ENCODE data around the gene ZBTB40.

Gene ZBTB40

DNA sequence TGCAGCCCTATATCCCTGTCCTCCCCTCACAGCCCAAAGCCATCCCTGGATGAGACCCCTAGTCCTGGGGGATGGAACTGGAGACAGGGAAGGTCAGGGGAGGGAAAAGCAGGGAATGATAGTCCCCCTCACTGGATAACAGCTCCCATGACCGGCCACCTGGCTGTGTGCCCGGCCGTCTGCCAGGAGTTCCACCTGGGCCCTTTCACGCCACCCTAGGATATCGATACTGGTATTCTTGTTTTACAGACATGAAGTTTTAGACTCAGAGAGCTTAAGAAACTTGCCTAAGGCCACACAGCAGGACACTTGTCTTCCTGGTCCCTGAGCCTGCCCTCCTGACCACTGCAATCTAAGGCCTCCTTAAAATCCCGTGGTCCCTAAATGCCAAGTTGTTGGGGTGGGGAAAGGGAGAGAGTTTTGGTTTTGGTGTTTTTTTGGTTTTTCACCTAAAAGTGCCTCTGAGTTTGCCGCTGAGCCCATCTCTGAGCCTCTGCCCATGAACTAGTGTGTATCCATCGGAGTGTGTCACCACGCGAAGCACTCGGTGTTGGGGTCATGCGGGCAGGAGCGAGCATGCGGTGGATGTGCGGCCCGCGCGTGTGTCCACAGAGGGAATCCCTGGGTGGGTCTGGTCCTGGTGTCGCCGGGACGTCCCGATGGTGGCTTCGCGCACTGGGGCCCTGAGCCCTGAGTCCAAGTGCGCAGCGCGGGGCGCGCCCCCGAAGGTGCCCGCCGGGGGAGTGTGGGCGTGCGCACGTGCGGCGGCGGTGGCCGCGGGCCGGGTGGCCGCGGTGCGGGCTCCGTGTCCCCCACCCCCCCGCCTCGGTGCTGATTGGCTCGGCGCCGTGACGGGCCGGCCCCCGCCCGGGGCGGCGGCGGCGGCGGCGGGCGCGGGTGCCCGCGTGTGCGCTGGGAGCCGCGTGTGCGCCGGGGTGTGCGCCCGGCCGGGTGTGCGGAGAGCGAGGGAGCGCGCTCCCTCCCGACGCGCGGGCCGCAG is 111.2 kb downstream of the ZBTB40 start, which contains the start of gene EPHA8:
TSS of gene EPHA8 (plus strand) at position 906 of the 1,000 bp plus-strand sequence. CDS start 147 bp downstream, outside the sequence.
- DNase-seq (ENCODE audit: low spot score): no peak

DNA sequence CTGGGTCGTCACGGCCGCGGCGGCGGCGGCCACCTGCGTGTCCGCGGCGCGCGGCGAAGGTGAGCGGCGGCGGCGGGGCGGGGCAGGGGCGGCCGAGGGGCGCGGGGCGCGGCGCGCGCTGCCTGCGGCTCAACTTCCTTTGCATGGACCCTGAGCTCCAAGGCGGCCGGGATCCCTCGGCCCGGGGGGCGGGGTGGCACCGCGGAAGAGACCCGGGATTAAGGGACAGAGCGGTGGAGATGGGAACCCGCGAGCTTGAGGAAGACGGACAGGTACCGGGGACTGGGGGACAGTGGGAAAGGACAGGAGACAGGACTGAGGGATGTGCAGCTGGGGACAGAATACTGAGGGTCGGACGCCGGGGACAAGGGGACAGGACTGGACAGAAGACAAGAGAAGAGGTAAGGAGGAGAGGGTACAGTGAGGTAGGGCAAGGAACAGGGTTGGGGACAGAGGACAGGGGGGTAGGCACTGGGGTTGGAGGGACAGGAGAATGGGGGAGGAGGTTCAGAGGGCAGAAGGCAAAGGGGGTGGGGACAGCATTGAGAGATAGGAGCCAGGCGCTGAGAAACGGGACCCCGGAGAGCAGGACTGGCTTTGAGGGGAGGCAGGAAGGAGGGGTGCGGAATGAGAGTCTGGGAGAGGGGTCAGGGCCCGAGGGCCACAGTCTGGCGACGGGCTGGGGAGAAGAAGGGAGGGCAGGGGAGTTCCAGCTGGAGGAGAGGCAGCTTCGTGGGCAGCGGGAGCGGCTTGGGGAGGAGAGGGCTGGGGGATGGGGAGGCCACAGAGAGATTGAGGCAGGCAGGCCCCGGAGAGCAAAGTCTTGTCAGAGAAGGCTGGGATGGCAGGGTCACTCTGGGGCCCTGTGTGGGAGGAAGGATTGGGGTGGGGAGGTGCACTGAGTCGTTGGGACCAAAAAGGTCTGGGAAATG is 112.3 kb downstream of the ZBTB40 start:
- DNase-seq (ENCODE audit: low spot score): no peak

DNA sequence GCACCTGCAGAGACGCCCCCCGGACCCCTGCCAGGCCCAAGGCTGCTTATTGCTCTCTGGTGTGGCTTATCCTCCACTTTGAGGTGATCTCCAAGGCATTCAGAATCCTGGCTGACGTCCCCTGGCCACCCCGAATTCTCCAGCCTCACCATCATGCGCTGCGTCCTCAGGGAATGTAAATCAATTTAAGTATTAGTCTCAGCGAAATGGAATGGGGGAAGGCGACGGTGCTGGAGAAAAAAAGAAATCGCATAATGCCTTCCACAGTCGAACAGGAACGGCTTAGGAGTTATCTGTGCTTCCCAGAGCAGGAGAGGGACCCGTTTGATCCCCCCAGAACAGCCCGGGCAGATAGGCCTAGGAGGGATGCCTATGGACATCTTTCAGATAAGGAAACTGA is 114.5 kb downstream of the ZBTB40 start:
- DNase-seq (ENCODE audit: low spot score): no peak

DNA sequence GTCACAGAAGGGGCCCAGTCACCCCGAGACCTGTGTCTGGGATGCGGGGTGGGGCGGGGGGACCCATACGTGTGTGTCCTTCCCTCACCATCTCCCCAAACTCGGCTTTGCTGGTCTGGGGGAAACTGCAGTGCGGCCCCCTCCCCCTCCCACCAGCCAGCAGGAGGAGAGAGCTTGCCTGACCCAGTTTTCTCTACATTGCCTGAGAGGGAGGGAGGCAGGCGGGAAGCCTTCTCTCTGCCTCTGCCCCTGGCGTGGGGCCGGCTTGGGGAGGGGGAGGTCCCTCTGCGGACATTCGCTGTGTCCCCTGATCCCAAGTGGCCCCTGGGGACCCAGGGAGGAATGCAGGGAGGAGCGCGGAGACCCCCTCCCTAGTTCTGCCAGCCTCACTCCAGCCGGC is 115.5 kb downstream of the ZBTB40 start:
- no peak for DNase-seq (ENCODE audit: low spot score)

DNA sequence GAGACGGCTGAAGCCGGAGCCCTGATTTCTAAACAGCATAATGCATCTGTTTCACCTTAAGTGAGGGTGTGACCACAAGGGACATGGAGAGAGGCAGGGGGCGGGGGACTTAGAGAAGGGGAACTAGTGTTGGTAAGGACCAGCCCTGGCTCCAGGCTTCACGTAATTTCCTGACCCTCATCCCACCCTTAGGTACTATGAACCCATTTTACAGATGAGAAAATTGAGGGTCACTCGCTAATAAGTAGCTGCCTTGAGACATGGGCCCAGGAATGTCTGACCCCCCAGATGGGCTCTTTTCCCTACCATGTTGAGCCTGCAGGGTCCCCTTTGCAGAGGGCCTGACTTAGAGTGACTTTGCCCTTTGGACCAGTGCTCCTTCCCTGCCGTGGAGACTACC is 116.3 kb downstream of the ZBTB40 start:
- no peak for DNase-seq (ENCODE audit: low spot score)

DNA sequence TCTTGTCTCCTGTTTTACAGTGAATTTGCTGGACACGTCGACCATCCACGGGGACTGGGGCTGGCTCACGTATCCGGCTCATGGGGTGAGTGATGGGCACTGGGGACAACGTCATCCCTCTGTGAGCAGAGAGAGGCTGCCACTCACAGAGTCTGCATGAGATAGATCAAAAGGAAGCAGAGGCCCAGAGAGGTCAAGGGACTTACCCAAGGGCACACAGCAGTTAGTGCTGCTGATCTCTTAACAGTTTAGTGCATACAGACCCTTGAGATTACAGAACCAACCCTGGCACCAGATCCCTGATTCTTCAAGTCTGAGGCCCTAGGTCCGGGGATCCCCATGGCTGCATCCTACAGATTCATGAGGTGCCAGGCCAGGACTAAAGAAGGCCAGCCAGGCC is 117.6 kb downstream of the ZBTB40 start:
- DNase-seq (ENCODE audit: low spot score): no peak

DNA sequence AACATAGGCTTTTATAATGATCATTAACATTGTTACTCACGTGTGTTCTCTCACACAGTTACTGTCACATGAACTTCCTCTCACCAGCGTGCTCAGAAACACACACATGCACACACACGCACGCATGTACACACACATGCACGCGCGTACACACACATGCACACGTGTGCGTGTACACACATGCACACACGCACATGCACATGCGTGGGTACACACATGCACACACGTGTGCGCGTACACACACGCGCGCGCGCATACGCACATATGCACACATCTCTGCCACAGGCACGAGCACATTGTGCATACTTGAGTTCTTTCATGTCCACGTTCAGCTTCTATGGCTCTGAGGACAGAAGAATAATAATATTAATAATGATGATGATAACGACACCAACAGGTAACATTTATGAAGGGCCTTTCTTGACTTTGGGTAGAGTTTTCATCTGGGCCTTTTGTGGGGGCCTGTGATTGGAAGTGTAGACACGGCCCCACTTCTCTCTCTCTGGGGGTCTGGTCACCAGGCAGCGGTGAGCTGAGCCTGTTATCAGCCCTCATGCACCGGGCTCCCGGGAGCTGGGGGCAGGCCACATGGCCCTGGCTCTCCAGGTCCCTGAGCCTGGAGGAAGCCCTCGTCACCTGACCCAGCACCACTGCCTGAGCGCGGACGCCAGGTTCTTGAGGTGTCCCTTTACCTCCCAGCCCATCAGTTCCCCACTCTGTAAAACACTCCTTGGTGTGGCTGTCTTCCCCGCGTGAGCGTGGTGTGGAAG is 118.7 kb downstream of the ZBTB40 start:
- no peak for DNase-seq (ENCODE audit: low spot score)

DNA sequence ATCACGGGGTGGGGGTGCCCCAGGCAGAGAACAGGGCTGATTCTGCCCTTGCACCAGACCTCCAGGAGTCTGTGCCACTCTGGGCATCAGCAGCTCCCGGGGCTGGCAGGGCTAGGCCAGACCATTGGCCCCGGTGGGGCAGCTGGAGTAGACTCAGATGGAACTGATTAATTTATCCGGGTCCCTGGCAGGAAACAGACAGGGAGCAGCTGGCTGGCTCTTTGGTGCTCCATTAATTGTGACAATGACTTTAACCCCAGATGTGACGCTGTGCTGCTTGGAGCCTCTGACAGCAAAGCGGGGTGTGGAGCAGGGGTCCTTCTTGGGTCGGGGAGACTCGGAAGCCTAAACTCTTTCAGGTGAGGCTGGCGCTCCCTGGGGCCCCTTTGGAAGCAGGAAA is 121.2 kb downstream of the ZBTB40 start:
- DNase-seq (ENCODE audit: low spot score): no peak

DNA sequence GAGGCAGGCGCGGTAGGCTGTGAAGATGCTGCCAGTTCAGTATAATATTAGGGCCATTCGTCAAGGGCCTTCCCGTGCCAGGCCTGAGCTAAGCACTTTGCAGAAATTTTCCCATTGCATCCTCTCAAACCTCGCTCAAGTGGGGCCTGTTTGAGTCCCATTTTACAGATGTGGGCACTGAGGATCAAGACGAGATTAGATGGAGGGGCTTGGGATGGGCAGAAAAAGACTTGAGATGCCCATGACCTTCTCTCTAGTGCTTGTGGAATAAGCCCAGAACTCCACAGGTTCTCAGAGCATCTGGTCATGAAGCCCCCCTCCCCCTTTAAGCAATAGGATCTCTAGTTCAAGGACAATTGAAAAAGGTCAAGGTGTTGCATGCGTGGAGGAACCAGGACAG is 121.6 kb downstream of the ZBTB40 start:
- no peak for DNase-seq (ENCODE audit: low spot score)

DNA sequence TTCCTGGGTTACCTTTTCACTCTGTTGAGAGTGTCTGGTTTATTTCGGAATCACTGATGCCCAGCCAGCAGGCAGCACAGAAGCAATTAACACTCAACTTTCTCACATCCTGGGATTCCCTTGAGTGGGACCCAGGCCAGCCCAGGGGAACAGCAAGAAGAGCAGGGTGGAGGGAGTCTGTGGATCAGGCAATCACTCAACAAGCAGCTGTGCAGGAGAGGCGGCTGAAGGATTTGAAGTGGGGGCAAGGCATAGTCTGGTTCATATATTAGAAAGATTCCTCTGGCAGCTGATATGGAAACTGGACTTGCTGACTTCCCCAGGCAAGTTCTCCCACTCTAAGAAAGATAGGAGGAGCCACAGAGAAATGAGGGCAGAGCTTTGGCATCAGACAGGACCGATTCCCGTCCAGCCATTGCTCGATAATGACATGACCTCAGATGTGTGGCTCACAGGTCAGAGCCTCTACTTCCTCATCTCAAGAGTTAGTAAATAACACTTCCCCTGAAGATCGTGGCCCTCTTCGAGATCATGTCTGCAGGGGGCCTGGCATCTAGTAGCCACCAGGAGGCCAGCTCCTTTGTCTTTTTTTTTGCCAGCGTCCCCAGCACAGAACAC is 124.0 kb downstream of the ZBTB40 start:
- DNase-seq (ENCODE audit: low spot score): no peak

DNA sequence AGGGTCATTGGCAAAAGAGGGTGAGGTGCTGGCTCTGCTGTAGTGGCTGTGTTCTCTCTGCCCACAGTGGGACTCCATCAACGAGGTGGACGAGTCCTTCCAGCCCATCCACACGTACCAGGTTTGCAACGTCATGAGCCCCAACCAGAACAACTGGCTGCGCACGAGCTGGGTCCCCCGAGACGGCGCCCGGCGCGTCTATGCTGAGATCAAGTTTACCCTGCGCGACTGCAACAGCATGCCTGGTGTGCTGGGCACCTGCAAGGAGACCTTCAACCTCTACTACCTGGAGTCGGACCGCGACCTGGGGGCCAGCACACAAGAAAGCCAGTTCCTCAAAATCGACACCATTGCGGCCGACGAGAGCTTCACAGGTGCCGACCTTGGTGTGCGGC is 124.5 kb downstream of the ZBTB40 start:
- no peak for DNase-seq (ENCODE audit: low spot score)

DNA sequence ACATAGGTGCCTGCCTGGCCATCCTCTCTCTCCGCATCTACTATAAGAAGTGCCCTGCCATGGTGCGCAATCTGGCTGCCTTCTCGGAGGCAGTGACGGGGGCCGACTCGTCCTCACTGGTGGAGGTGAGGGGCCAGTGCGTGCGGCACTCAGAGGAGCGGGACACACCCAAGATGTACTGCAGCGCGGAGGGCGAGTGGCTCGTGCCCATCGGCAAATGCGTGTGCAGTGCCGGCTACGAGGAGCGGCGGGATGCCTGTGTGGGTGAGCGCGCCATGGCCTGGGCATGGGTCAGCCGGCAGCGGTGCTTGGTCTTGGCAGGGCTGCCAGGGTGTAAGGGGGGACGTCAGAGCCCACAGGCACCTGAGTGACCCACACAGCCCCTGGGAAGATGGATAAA is 125.0 kb downstream of the ZBTB40 start:
- DNase-seq (ENCODE audit: low spot score): no peak

DNA sequence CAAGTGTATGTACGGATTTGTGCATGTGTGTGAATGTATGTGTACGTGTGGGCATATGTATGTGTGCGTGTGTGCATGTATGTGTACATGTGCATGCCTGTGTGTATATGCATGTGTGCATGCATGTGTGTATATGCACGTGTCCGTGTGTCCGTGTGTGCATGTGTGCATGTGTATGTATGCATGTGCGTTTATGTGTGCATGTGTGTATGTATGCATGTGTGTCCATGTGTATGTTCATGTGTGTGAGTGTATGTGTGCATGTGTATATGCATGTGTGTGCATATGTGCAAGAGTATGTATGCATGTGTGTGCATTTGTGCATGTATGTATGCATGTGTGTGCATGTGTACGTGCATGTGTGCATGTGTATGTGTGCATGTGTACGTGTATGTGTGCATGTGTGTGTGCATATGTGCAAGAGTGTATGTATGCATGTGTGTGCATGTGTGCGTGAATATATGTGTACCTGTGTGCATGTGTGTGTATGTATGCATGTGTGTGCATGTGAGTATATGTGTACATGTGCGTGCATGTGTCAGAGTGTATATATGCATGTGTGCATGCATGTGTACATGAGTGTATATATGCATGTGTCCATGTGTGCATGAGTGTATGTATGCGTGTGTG is 127.2 kb downstream of the ZBTB40 start:
- DNase-seq (ENCODE audit: low spot score): no peak

DNA sequence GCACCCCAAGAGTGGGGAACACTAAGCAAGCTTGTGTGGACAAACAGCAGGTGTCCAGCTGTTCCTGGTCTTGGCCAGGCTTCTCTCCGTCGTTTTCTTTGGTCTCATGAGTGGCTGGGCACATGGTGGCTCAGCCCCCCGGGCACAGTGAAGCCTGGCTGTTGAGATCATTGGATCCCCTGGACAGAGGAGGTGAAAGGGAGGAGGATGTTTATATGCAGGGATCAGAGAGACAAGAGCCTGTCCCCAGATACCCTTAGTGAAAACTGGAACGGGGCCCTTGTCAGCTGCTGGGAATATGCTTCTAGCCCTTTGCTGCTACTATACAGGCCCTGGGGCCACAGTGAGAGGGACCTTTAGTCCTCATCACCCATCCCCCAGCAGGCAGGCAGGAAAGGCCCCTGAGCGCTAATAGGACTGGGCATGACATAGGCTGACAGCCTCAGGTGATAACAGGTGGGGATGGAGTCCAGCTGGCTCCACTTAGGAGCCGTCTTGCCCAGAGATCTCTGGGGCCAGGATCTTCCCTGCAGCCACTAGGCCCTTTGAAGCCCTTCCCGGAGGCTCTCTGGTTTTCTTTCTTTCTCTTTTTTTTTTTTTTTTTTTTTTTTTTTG is 128.0 kb downstream of the ZBTB40 start:
- DNase-seq (ENCODE audit: low spot score): no peak

Data from kidney tubule cell (primary cell).